Islet of Langerhans (tissue), 1 donor: ENCODE data around the gene RNF13.
A peak's percentile ranks its signal among the peaks of the same experiment; 100 is the strongest.
"Not testable (repeated sequence)": the region's sequence is repeated elsewhere in the genome, so short reads cannot be mapped to it uniquely, and the experiment has no call there.

Source experiments
- FAIRE-seq: peaks from one replicate; lab custom pipeline; 2011; peaks lifted over from hg19 to GRCh38; lab: Jason Lieb, UNC

RNF13 gene

GRCh38 chr3:149958171-149958796 is 145.3 kb downstream of the RNF13 start:
- FAIRE-seq: no peak

GRCh38 chr3:149959443-149959842 is 146.4 kb downstream of the RNF13 start:
- no peak for FAIRE-seq

- FAIRE-seq: no peak
Observed at GRCh38 chr3:149963485-149963884, 150.5 kb downstream of the RNF13 start.

- FAIRE-seq: no peak
Observed at GRCh38 chr3:149964291-149964690, 151.3 kb downstream of the RNF13 start.

GRCh38 chr3:149965278-149965677 is 152.3 kb downstream of the RNF13 start:
- no peak for FAIRE-seq

GRCh38 chr3:149967086-149967685 is 154.2 kb downstream of the RNF13 start:
- peak; percentile 100 for FAIRE-seq

- no peak for FAIRE-seq
Observed at GRCh38 chr3:149968216-149968615, 155.2 kb downstream of the RNF13 start.

GRCh38 chr3:149969110-149969939 is 156.3 kb downstream of the RNF13 start:
- FAIRE-seq: no peak

GRCh38 chr3:149969940-149970715 is 157.1 kb downstream of the RNF13 start:
- FAIRE-seq: peak; percentile 13

GRCh38 chr3:149970716-149971402 is 157.8 kb downstream of the RNF13 start, which contains the start of gene PFN2:
TSS of gene PFN2 (minus strand) at chr3:149970895. CDS start at chr3:149970856, 39 bp downstream.
- FAIRE-seq: no peak

GRCh38 chr3:149971403-149972075 is 158.5 kb downstream of the RNF13 start:
- FAIRE-seq: no peak

GRCh38 chr3:149975919-149976318 is 162.9 kb downstream of the RNF13 start:
- FAIRE-seq: no peak

GRCh38 chr3:149977386-149977785 is 164.4 kb downstream of the RNF13 start:
- no peak for FAIRE-seq

GRCh38 chr3:149981979-149982378 is 169.0 kb downstream of the RNF13 start:
- FAIRE-seq: not testable (repeated sequence)

GRCh38 chr3:149983053-149983452 is 170.0 kb downstream of the RNF13 start:
- not testable (repeated sequence) for FAIRE-seq

- no peak for FAIRE-seq
Observed at GRCh38 chr3:149983628-149984027, 170.6 kb downstream of the RNF13 start.

GRCh38 chr3:149989307-149989706 is 176.3 kb downstream of the RNF13 start:
- FAIRE-seq: no peak

- FAIRE-seq: peak; percentile 81
Observed at GRCh38 chr3:149990423-149990948, 177.5 kb downstream of the RNF13 start.

- FAIRE-seq: no peak
Observed at GRCh38 chr3:149992416-149993058, 179.5 kb downstream of the RNF13 start.

GRCh38 chr3:149998946-149999345 is 185.9 kb downstream of the RNF13 start:
- no peak for FAIRE-seq
